CD4-positive, alpha-beta T cell treated with Interleukin-4 for 4 hours (primary cell): ENCODE measurements around the gene KIF3B.
"Not testable (repeated sequence)": the region's sequence is repeated elsewhere in the genome, so short reads cannot be mapped to it uniquely, and the experiment has no call there.

ENCODE experiments used
- DNase-seq: peaks from one replicate; pipeline ENCODE4 v3.0.0-alpha.2; 2020

KIF3B gene

GRCh38 chr20:32357869-32358631 is 80.6 kb downstream of the KIF3B start, which contains the start of gene ASXL1:
ASXL1 (plus strand) TSS chr20:32358331; CDS start chr20:32358776, 445 bp downstream.
- DNase-seq = peak; percentile 97

- no peak for DNase-seq
Measured at GRCh38 chr20:32358632-32358882, 81.1 kb downstream of the KIF3B start.

- peak; percentile 57 for DNase-seq
Measured at GRCh38 chr20:32358883-32359632, 81.6 kb downstream of the KIF3B start.

- no peak for DNase-seq
Measured at GRCh38 chr20:32359633-32360332, 82.3 kb downstream of the KIF3B start.

- no peak for DNase-seq
Measured at GRCh38 chr20:32360333-32360634, 82.8 kb downstream of the KIF3B start.

- no peak for DNase-seq
Measured at GRCh38 chr20:32362901-32363364, 85.5 kb downstream of the KIF3B start.

- DNase-seq = no peak
Measured at GRCh38 chr20:32363492-32363891, 86.0 kb downstream of the KIF3B start.

- no peak for DNase-seq
Measured at GRCh38 chr20:32364554-32365208, 87.2 kb downstream of the KIF3B start.

- DNase-seq = no peak
Measured at GRCh38 chr20:32365564-32365963, 88.1 kb downstream of the KIF3B start.

GRCh38 chr20:32366380-32366779 is 88.9 kb downstream of the KIF3B start:
- no peak for DNase-seq

- no peak for DNase-seq
Measured at GRCh38 chr20:32368323-32368722, 90.9 kb downstream of the KIF3B start.

GRCh38 chr20:32368925-32369324 is 91.5 kb downstream of the KIF3B start:
- no peak for DNase-seq

- no peak for DNase-seq
Measured at GRCh38 chr20:32370897-32371296, 93.4 kb downstream of the KIF3B start.

- DNase-seq = no peak
Measured at GRCh38 chr20:32378461-32378860, 101.0 kb downstream of the KIF3B start.

- not testable (repeated sequence) for DNase-seq
Measured at GRCh38 chr20:32380037-32380436, 102.6 kb downstream of the KIF3B start.

- DNase-seq = no peak
Measured at GRCh38 chr20:32380745-32381144, 103.3 kb downstream of the KIF3B start.

GRCh38 chr20:32382102-32382950 is 104.9 kb downstream of the KIF3B start:
- no peak for DNase-seq

- not testable (repeated sequence) for DNase-seq
Measured at GRCh38 chr20:32383441-32383840, 106.0 kb downstream of the KIF3B start.
